ENCODE results near the gene FLT4.

Gene FLT4

GRCh38 chr5:180599981-180600553 is 49.3 kb downstream of the FLT4 start:
- Histone ChIP-seq H3K9ac (ENCODE audit: insufficient read length) (no peak overlapping the region), H3K4me3 (no peak overlapping the region), H3K9me3 (ENCODE audit: low read depth, low read length) (no peaks in the 10 kb centered on the region), H3K36me3 (ENCODE audit: insufficient read depth, low read length) (no peaks in the 10 kb centered on the region), H3K27ac (no peak overlapping the region)
- TF ChIP-seq FOXP2 (optimal IDR thresholded peaks at IDR 0.05; ENCODE audit: control extremely low read depth, extremely low read length, insufficient read depth), result no peak
- no peak for TF ChIP-seq EZH2 (IDR thresholded peaks at IDR 0.05)
- TF ChIP-seq POLR2AphosphoS5 (IDR thresholded peaks at IDR 0.05; ENCODE audit: borderline replicate concordance, low read depth, low read length), result no peak
- DNase-seq (ENCODE audit: low read depth, low spot score), result no peak

- TF ChIP-seq POLR2AphosphoS5 (IDR thresholded peaks at IDR 0.05; ENCODE audit: borderline replicate concordance, low read depth, low read length), result no peak
- no peak for TF ChIP-seq FOXP2 (optimal IDR thresholded peaks at IDR 0.05; ENCODE audit: control extremely low read depth, extremely low read length, insufficient read depth)
- TF ChIP-seq EZH2 (IDR thresholded peaks at IDR 0.05), result no peak
- Histone ChIP-seq H3K36me3 (ENCODE audit: insufficient read depth, low read length) (no peaks in the 10 kb centered on the region), H3K9me3 (ENCODE audit: low read depth, low read length) (no peaks in the 10 kb centered on the region), H3K27ac (no peak overlapping the region), H3K4me3 (no peak overlapping the region), H3K9ac (ENCODE audit: insufficient read length) (no peak overlapping the region)
- DNase-seq (ENCODE audit: low read depth, low spot score), result no peak
Observed at GRCh38 chr5:180599590-180599914, 49.8 kb downstream of the FLT4 start.

- no peak for DNase-seq (ENCODE audit: low read depth, low spot score)
- H3K36me3 ChIP-seq (ENCODE audit: insufficient read depth, low read length), result no peaks in the 10 kb centered on the region
- TF ChIP-seq POLR2AphosphoS5 (IDR thresholded peaks at IDR 0.05; ENCODE audit: borderline replicate concordance, low read depth, low read length) (no peak), FOXP2 (optimal IDR thresholded peaks at IDR 0.05; ENCODE audit: control extremely low read depth, extremely low read length, insufficient read depth) (no peak), EZH2 (IDR thresholded peaks at IDR 0.05) (no peak)
Observed at GRCh38 chr5:180598797-180599589, 50.4 kb downstream of the FLT4 start.

GRCh38 chr5:180598316-180598701 is 51.1 kb downstream of the FLT4 start:
- TF ChIP-seq EZH2 (IDR thresholded peaks at IDR 0.05), result no peak
- no peak for TF ChIP-seq FOXP2 (optimal IDR thresholded peaks at IDR 0.05; ENCODE audit: control extremely low read depth, extremely low read length, insufficient read depth)
- DNase-seq (ENCODE audit: low read depth, low spot score), result no peak
- H3K9ac ChIP-seq (ENCODE audit: insufficient read length), result no peak overlapping the region
- no peak overlapping the region for H3K4me3 ChIP-seq
- no peaks in the 10 kb centered on the region for H3K36me3 ChIP-seq (ENCODE audit: insufficient read depth, low read length)
- no peak overlapping the region for H3K27ac ChIP-seq
- H3K9me3 ChIP-seq (ENCODE audit: low read depth, low read length), result no peaks in the 10 kb centered on the region

More at GRCh38 chr5:180598797-180599589, 50.4 kb downstream of the FLT4 start:
- Histone ChIP-seq H3K9me3 (ENCODE audit: low read depth, low read length) (no peaks in the 10 kb centered on the region), H3K27ac (no peak overlapping the region), H3K4me3 (no peak overlapping the region), H3K9ac (ENCODE audit: insufficient read length) (no peak overlapping the region)

GRCh38 chr5:180596668-180597231 is 52.6 kb downstream of the FLT4 start:
- H3K4me3 ChIP-seq, result no peak overlapping the region
- no peaks in the 10 kb centered on the region for H3K36me3 ChIP-seq (ENCODE audit: insufficient read depth, low read length)
- no peak overlapping the region for H3K27ac ChIP-seq
- TF ChIP-seq POLR2AphosphoS5 (IDR thresholded peaks at IDR 0.05; ENCODE audit: borderline replicate concordance, low read depth, low read length) (no peak), FOXP2 (optimal IDR thresholded peaks at IDR 0.05; ENCODE audit: control extremely low read depth, extremely low read length, insufficient read depth) (no peak), EZH2 (IDR thresholded peaks at IDR 0.05) (no peak)
- H3K9me3 ChIP-seq (ENCODE audit: low read depth, low read length), result no peaks in the 10 kb centered on the region
- H3K9ac ChIP-seq (ENCODE audit: insufficient read length), result no peak overlapping the region
- DNase-seq (ENCODE audit: low read depth, low spot score), result no peak

- no peak for DNase-seq (ENCODE audit: low read depth, low spot score)
- no peak overlapping the region for H3K4me3 ChIP-seq
- TF ChIP-seq EZH2 (IDR thresholded peaks at IDR 0.05), result no peak
- TF ChIP-seq POLR2AphosphoS5 (IDR thresholded peaks at IDR 0.05; ENCODE audit: borderline replicate concordance, low read depth, low read length), result no peak
- TF ChIP-seq FOXP2 (optimal IDR thresholded peaks at IDR 0.05; ENCODE audit: control extremely low read depth, extremely low read length, insufficient read depth), result no peak
- no peaks in the 10 kb centered on the region for H3K9me3 ChIP-seq (ENCODE audit: low read depth, low read length)
- H3K36me3 ChIP-seq (ENCODE audit: insufficient read depth, low read length), result no peaks in the 10 kb centered on the region
- H3K27ac ChIP-seq, result no peak overlapping the region
- H3K9ac ChIP-seq (ENCODE audit: insufficient read length), result no peak overlapping the region
Observed at GRCh38 chr5:180596115-180596667, 53.2 kb downstream of the FLT4 start.

- Histone ChIP-seq H3K9me3 (ENCODE audit: low read depth, low read length) (no peaks in the 10 kb centered on the region), H3K36me3 (ENCODE audit: insufficient read depth, low read length) (no peaks in the 10 kb centered on the region), H3K9ac (ENCODE audit: insufficient read length) (no peak overlapping the region), H3K27ac (no peak overlapping the region), H3K4me3 (no peak overlapping the region)
- TF ChIP-seq FOXP2 (optimal IDR thresholded peaks at IDR 0.05; ENCODE audit: control extremely low read depth, extremely low read length, insufficient read depth) (no peak), EZH2 (IDR thresholded peaks at IDR 0.05) (no peak), POLR2AphosphoS5 (IDR thresholded peaks at IDR 0.05; ENCODE audit: borderline replicate concordance, low read depth, low read length) (no peak)
- DNase-seq (ENCODE audit: low read depth, low spot score), result no peak
Observed at GRCh38 chr5:180595381-180596114, 53.9 kb downstream of the FLT4 start.

- no peak for TF ChIP-seq EZH2 (IDR thresholded peaks at IDR 0.05)
- no peak for TF ChIP-seq POLR2AphosphoS5 (IDR thresholded peaks at IDR 0.05; ENCODE audit: borderline replicate concordance, low read depth, low read length)
- no peak for TF ChIP-seq FOXP2 (optimal IDR thresholded peaks at IDR 0.05; ENCODE audit: control extremely low read depth, extremely low read length, insufficient read depth)
- Histone ChIP-seq H3K27ac (no peak overlapping the region), H3K36me3 (ENCODE audit: insufficient read depth, low read length) (no peaks in the 10 kb centered on the region), H3K4me3 (no peak overlapping the region), H3K9ac (ENCODE audit: insufficient read length) (no peak overlapping the region), H3K9me3 (ENCODE audit: low read depth, low read length) (no peaks in the 10 kb centered on the region)
- DNase-seq (ENCODE audit: low read depth, low spot score), result no peak
Observed at GRCh38 chr5:180595046-180595379, 54.4 kb downstream of the FLT4 start.

Data from SK-N-MC (cell line).